Measurements from ENCODE around the gene HAT1.

- TF ChIP-seq ZNF274 (IDR thresholded peaks at IDR 0.05; ENCODE audit: low read depth, low read length) (no peak), SUZ12 (IDR thresholded peaks at IDR 0.05; ENCODE audit: extremely low read depth, insufficient read depth, insufficient read length) (no peak), YY1 (IDR thresholded peaks at IDR 0.05; ENCODE audit: insufficient read depth, insufficient read length) (no peak)
Measured at GRCh38 chr2:171972329-171972982, 50.2 kb downstream of the HAT1 start.
